Neural cell (in vitro differentiated cells): ENCODE results near the gene DSCAM. TPM values are rescaled to one million over a fixed set of nuclear protein-coding genes. Genes with fewer than 3 reads are reported as not detected.

Source experiments
- H2AFZ ChIP-seq: fragments of 200-600, 300-800 bp; sonication (generic), shearing (Covaris generic); 2 replicates; pipeline ENCODE4 v1.6.0; 2014; ENCODE audit warnings: low read depth, mild to moderate bottlenecking, antibody characterized with exemption, low read length, moderate library complexity
- H3F3A ChIP-seq: fragments of 200-600 bp; shearing (Covaris generic); 2 replicates; pipeline ENCODE4 v1.6.1; 2016; ENCODE audit warnings: mild to moderate bottlenecking, moderate library complexity, mixed read lengths, antibody characterized with exemption, low read length; ENCODE audit not compliant: insufficient read depth, poor library complexity, severe bottlenecking
- H3K27ac ChIP-seq: fragments of 200-600, 300-800 bp; sonication (generic), shearing (Covaris generic); 2 replicates; pipeline ENCODE4 v1.5.1; 2014; ENCODE audit warnings: mild to moderate bottlenecking, low read length, moderate library complexity
- H3K27me3 ChIP-seq: fragments of 300-800, 200-600 bp; sonication (generic), shearing (Covaris generic); 2 replicates; pipeline ENCODE4 v1.6.0; 2014; ENCODE audit warnings: mild to moderate bottlenecking, low read depth, low read length, moderate library complexity; ENCODE audit not compliant: insufficient read depth
- H3K36me3 ChIP-seq: fragments of 300-800, 200-600 bp; sonication (generic), shearing (Covaris generic); 2 replicates; pipeline ENCODE4 v1.5.1; 2014; ENCODE audit warnings: mild to moderate bottlenecking, antibody characterized with exemption, low read length, moderate library complexity; ENCODE audit not compliant: insufficient read depth
- H3K4me2 ChIP-seq: fragments of 300-800, 200-600 bp; sonication (generic), shearing (Covaris generic); 2 replicates; pipeline ENCODE4 v1.6.0; 2014; ENCODE audit warnings: mild to moderate bottlenecking, low read length
- H3K4me3 ChIP-seq: fragments of 300-800, 200-600 bp; sonication (generic), shearing (Covaris generic); 2 replicates; pipeline ENCODE4 v1.5.1; 2014; ENCODE audit warnings: mild to moderate bottlenecking, low read length, moderate library complexity
- H3K79me2 ChIP-seq: fragments of 200-600 bp; shearing (Covaris generic); replicated peaks from 2 replicates; pipeline ENCODE4 v1.6.0; 2014; ENCODE audit warnings: mild to moderate bottlenecking, low read length, moderate library complexity; ENCODE audit not compliant: insufficient read depth
- H3K9ac ChIP-seq: fragments of 300-800, 200-600 bp; sonication (generic), shearing (Covaris generic); 2 replicates; pipeline ENCODE4 v1.6.1; 2016; ENCODE audit warnings: mild to moderate bottlenecking, low read length, mixed read lengths
- H3K9me2 ChIP-seq: fragments of 200-600 bp; shearing (Covaris generic); 2 replicates; pipeline ENCODE4 v1.6.1; 2016; ENCODE audit warnings: mild to moderate bottlenecking, low read length, mixed read lengths; ENCODE audit not compliant: insufficient read depth
- H3K9me3 ChIP-seq: fragments of 200-600, 300-800 bp; sonication (generic), shearing (Covaris generic); 2 replicates; pipeline ENCODE4 v1.6.1; 2016; ENCODE audit warnings: mild to moderate bottlenecking, mixed run types, low read length, moderate library complexity, mixed read lengths
- H4K20me1 ChIP-seq: fragments of 200-600 bp; shearing (Covaris generic); 2 replicates; pipeline ENCODE4 v1.6.1; 2016; ENCODE audit warnings: mild to moderate bottlenecking, mixed run types; ENCODE audit not compliant: insufficient read depth
- EP300 ChIP-seq: fragments of 450-650 bp; conservative IDR thresholded peaks from 2 replicates; pipeline ENCODE4 v1.6.1; 2014; ENCODE audit warnings: antibody characterized with exemption, mild to moderate bottlenecking, moderate library complexity; ENCODE audit not compliant: poor library complexity, severe bottlenecking
- EZH2 ChIP-seq: fragments of 200-600, 300-800 bp; shearing (Covaris generic), sonication (generic); IDR thresholded peaks from 2 replicates; pipeline ENCODE4 v1.6.1; 2014; ENCODE audit warnings: antibody characterized with exemption, low read length, borderline replicate concordance, mild to moderate bottlenecking; ENCODE audit not compliant: insufficient read depth, poor library complexity, severe bottlenecking
- MXI1 ChIP-seq: fragments of 450-650 bp; conservative IDR thresholded peaks from 2 replicates; pipeline ENCODE4 v1.6.1; 2014; ENCODE audit warnings: antibody characterized with exemption, mild to moderate bottlenecking; ENCODE audit not compliant: poor library complexity, severe bottlenecking
- POLR2AphosphoS5 ChIP-seq: IDR thresholded peaks from 2 replicates; pipeline ENCODE4 v1.6.1; 2012
- RAD21 ChIP-seq: fragments of 450-650 bp; conservative IDR thresholded peaks from 2 replicates; pipeline ENCODE4 v1.6.1; 2014; ENCODE audit warnings: antibody characterized with exemption, mild to moderate bottlenecking, moderate library complexity
- SMC3 ChIP-seq: fragments of 450-650 bp; conservative IDR thresholded peaks from 2 replicates; pipeline ENCODE4 v1.6.1; 2014; ENCODE audit warnings: antibody characterized with exemption, mild to moderate bottlenecking, moderate library complexity; ENCODE audit not compliant: poor library complexity
- TAF1 ChIP-seq: IDR thresholded peaks from 2 replicates; pipeline ENCODE4 v1.6.1; 2012; ENCODE audit warnings: low read depth
- polyA plus RNA-seq: library from polyadenylated mRNA; depleted of rRNA; stranded (reverse); fragments of >200 nt; gene quantifications from 2 replicates; pipeline ENCODE4 v1.2.3, GENCODE V29; 2014
- TF ChIP-seq, protein P1 (sequence below): fragments of 450-650 bp; IDR thresholded peaks from 2 replicates; pipeline ENCODE4 v1.5.1; 2014; ENCODE audit warnings: antibody characterized with exemption, mild to moderate bottlenecking, moderate library complexity; ENCODE audit not compliant: poor library complexity, severe bottlenecking
- TF ChIP-seq, protein P2 (sequence below): IDR thresholded peaks from 2 replicates; pipeline ENCODE4 v1.6.1; 2012; ENCODE audit warnings: borderline replicate concordance

The DSCAM gene
- polyA plus RNA-seq, 1 donor from 2014 or later: 5.3 TPM

DNA sequence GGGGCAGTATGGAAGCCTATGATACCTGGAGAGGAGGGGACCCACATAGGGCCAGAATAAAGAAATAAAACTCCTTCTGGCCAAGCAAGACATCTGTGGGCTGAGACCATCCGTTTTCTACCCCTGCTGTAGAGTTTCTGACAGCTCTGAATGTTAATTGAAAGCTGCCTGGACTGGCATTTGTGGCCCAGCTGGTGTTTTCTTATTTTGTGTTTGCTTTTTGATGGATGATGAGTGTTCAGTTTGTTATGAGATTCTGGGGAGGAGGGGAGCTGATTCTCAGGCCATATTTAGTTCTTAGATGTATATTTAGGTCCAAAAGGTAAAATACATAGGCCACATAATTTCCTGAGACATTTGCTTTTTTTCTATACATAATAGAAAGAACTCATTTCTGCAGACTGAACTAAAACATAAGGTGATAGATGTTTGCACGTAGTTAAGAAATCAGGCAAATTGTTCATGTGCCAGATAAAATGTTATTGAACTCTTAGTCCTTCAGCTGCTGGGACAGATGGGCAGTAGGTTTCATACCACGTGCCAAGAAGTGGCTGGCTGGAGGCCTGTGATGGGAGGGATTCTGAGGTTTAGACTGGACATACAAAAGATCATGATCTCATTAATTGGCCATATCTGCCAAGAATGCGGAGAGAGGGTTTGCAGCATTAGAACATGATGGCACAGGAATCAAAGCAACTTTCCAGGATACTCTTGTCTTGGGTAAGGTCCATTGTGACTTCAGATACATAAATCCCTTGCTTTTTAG lies 54.1 kb downstream of the DSCAM start:
- no peak overlapping the region for H3K9ac ChIP-seq
- no peaks in the 10 kb centered on the region for H3K36me3 ChIP-seq
- H3K4me2 ChIP-seq: no peak overlapping the region
- H3K9me2 ChIP-seq: no peaks in the 10 kb centered on the region
- no peak for TF ChIP-seq POLR2AphosphoS5
- TF ChIP-seq TAF1: no peak
- TF ChIP-seq, protein P1, sequence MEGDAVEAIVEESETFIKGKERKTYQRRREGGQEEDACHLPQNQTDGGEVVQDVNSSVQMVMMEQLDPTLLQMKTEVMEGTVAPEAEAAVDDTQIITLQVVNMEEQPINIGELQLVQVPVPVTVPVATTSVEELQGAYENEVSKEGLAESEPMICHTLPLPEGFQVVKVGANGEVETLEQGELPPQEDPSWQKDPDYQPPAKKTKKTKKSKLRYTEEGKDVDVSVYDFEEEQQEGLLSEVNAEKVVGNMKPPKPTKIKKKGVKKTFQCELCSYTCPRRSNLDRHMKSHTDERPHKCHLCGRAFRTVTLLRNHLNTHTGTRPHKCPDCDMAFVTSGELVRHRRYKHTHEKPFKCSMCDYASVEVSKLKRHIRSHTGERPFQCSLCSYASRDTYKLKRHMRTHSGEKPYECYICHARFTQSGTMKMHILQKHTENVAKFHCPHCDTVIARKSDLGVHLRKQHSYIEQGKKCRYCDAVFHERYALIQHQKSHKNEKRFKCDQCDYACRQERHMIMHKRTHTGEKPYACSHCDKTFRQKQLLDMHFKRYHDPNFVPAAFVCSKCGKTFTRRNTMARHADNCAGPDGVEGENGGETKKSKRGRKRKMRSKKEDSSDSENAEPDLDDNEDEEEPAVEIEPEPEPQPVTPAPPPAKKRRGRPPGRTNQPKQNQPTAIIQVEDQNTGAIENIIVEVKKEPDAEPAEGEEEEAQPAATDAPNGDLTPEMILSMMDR: no peak
- TF ChIP-seq, protein P2, sequence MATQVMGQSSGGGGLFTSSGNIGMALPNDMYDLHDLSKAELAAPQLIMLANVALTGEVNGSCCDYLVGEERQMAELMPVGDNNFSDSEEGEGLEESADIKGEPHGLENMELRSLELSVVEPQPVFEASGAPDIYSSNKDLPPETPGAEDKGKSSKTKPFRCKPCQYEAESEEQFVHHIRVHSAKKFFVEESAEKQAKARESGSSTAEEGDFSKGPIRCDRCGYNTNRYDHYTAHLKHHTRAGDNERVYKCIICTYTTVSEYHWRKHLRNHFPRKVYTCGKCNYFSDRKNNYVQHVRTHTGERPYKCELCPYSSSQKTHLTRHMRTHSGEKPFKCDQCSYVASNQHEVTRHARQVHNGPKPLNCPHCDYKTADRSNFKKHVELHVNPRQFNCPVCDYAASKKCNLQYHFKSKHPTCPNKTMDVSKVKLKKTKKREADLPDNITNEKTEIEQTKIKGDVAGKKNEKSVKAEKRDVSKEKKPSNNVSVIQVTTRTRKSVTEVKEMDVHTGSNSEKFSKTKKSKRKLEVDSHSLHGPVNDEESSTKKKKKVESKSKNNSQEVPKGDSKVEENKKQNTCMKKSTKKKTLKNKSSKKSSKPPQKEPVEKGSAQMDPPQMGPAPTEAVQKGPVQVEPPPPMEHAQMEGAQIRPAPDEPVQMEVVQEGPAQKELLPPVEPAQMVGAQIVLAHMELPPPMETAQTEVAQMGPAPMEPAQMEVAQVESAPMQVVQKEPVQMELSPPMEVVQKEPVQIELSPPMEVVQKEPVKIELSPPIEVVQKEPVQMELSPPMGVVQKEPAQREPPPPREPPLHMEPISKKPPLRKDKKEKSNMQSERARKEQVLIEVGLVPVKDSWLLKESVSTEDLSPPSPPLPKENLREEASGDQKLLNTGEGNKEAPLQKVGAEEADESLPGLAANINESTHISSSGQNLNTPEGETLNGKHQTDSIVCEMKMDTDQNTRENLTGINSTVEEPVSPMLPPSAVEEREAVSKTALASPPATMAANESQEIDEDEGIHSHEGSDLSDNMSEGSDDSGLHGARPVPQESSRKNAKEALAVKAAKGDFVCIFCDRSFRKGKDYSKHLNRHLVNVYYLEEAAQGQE: no peak
- no peak for TF ChIP-seq EZH2
- no peak for TF ChIP-seq RAD21
- TF ChIP-seq EP300: no peak
- no peak for TF ChIP-seq SMC3
- no peak for TF ChIP-seq MXI1
- no peaks in the 10 kb centered on the region for H3F3A ChIP-seq
- no peaks in the 10 kb centered on the region for H3K9me3 ChIP-seq
- H3K27ac ChIP-seq: no peak overlapping the region
- no peaks in the 10 kb centered on the region for H4K20me1 ChIP-seq
- H2AFZ ChIP-seq: no peak overlapping the region
- no peaks in the 10 kb centered on the region for H3K27me3 ChIP-seq
- no peaks in the 10 kb centered on the region for H3K79me2 ChIP-seq
- no peak overlapping the region for H3K4me3 ChIP-seq

DNA sequence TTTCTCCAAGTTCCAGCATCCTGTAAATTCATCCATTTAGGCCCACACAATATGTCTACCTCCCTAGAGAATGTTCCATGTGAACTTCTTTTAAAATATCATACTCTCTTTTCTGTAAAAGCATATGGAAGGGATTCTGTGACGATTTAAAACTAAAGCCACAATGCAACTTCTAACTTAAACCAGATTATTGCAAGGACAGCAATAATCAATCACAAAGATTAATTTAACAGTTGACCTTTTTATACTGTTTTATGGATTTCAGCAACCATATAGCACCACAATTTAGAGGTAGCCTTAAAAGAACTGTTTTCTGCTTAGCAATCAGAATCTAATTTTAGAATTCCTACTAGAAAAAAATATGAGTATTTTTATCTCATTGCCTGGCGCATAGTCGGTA lies 58.3 kb downstream of the DSCAM start:
- TF ChIP-seq, protein P2: no peak
- TF ChIP-seq, protein P1: no peak
- TF ChIP-seq SMC3 (no peak), EZH2 (no peak), POLR2AphosphoS5 (no peak), MXI1 (no peak)
- no peak overlapping the region for H3K4me2 ChIP-seq
- no peaks in the 10 kb centered on the region for H3F3A ChIP-seq
- H3K27ac ChIP-seq: no peak overlapping the region
- H2AFZ ChIP-seq: no peak overlapping the region
- H3K9me2 ChIP-seq: no peaks in the 10 kb centered on the region
- no peaks in the 10 kb centered on the region for H3K9me3 ChIP-seq
- no peak overlapping the region for H3K4me3 ChIP-seq
- H3K36me3 ChIP-seq: no peaks in the 10 kb centered on the region
- H3K27me3 ChIP-seq: no peaks in the 10 kb centered on the region
- H3K79me2 ChIP-seq: no peaks in the 10 kb centered on the region
- no peak overlapping the region for H3K9ac ChIP-seq
- no peaks in the 10 kb centered on the region for H4K20me1 ChIP-seq
